DMS153 treated with DMSO at 0.1 percent for 48 hours (cell line): ENCODE data around the gene ZKSCAN8.
A peak's percentile ranks its signal among the peaks of the same experiment; 100 is the strongest.

Experiments
- DNase-seq: peaks from one replicate; lab custom pipeline; 2025; ENCODE audit not compliant: unreplicated experiment; lab: John Stamatoyannopoulos, UW

ZKSCAN8 gene

GRCh38 chr6:28139860-28140543, 1.7 kb upstream of the ZKSCAN8 start:
- DNase-seq: no peak

- no peak for DNase-seq
These were observed 1.1 kb upstream of the ZKSCAN8 start for GRCh38 chr6:28140616-28141015.

GRCh38 chr6:28142446-28142845, 763 bp downstream of the ZKSCAN8 start:
- no peak for DNase-seq

- no peak for DNase-seq
These were observed 3.5 kb downstream of the ZKSCAN8 start for GRCh38 chr6:28145231-28145630.

- no peak for DNase-seq
These were observed 10.8 kb downstream of the ZKSCAN8 start for GRCh38 chr6:28152531-28152930.

GRCh38 chr6:28153546-28153945, 11.9 kb downstream of the ZKSCAN8 start:
- DNase-seq: no peak

- DNase-seq: no peak
These were observed 12.7 kb downstream of the ZKSCAN8 start for GRCh38 chr6:28154357-28154756.

GRCh38 chr6:28158318-28158717, 16.6 kb downstream of the ZKSCAN8 start:
- no peak for DNase-seq

GRCh38 chr6:28159029-28159607, 17.4 kb downstream of the ZKSCAN8 start:
- no peak for DNase-seq

GRCh38 chr6:28160233-28160632, 18.6 kb downstream of the ZKSCAN8 start:
- DNase-seq: no peak

- peak; percentile 5 for DNase-seq
These were observed 19.9 kb downstream of the ZKSCAN8 start for GRCh38 chr6:28161410-28162079.

- DNase-seq: no peak
These were observed 23.9 kb downstream of the ZKSCAN8 start for GRCh38 chr6:28165563-28165962.

- DNase-seq: no peak
These were observed 25.4 kb downstream of the ZKSCAN8 start for GRCh38 chr6:28167068-28167467.

- DNase-seq: no peak
These were observed 26.2 kb downstream of the ZKSCAN8 start for GRCh38 chr6:28167926-28168325.

- no peak for DNase-seq
These were observed 29.6 kb downstream of the ZKSCAN8 start for GRCh38 chr6:28171271-28171670.

GRCh38 chr6:28172006-28172405, 30.3 kb downstream of the ZKSCAN8 start:
- no peak for DNase-seq

- no peak for DNase-seq
These were observed 34.7 kb downstream of the ZKSCAN8 start for GRCh38 chr6:28176373-28176772.

GRCh38 chr6:28182255-28182654, 40.6 kb downstream of the ZKSCAN8 start:
- no peak for DNase-seq

GRCh38 chr6:28188111-28188979, 46.7 kb downstream of the ZKSCAN8 start:
- DNase-seq: no peak

GRCh38 chr6:28200020-28200419, 58.3 kb downstream of the ZKSCAN8 start:
- DNase-seq: no peak

GRCh38 chr6:28203201-28203600, 61.5 kb downstream of the ZKSCAN8 start:
- no peak for DNase-seq
